CD4-positive, alpha-beta T cell treated with Interleukin-4 for 1 hour (primary cell): ENCODE results near the gene ST8SIA5.

ENCODE experiments used
- DNase-seq, 2 donors: peaks; one replicate each; pipeline ENCODE4 v3.0.0-alpha.2; 2020 to 2022

The ST8SIA5 gene

DNA sequence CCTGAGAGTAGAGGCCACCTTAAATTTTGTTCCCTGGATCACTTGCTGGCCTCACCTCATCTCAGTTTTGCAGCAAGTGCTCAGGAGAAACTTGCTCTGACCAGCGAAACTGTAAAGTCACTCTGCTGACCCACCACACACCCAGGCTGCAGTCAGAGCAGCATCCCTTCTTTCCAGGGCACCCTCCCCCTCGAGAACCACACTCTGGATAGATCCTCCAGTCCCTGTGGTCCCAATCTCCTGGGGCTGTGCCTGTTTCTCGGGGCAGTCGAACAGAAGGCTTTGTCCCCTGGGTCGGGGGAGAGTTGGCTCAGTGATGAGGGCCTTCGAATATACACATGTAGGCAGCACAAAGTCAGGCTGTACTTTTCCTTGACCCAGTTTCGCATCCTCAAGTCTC, 18.4 kb downstream of the ST8SIA5 start:
- DNase-seq, result no peak

GRCh38 chr18:46736736-46737135, 20.1 kb downstream of the ST8SIA5 start:
- no peak for DNase-seq

- no peak for DNase-seq
Observed at GRCh38 chr18:46736135-46736534, 20.7 kb downstream of the ST8SIA5 start.

DNA sequence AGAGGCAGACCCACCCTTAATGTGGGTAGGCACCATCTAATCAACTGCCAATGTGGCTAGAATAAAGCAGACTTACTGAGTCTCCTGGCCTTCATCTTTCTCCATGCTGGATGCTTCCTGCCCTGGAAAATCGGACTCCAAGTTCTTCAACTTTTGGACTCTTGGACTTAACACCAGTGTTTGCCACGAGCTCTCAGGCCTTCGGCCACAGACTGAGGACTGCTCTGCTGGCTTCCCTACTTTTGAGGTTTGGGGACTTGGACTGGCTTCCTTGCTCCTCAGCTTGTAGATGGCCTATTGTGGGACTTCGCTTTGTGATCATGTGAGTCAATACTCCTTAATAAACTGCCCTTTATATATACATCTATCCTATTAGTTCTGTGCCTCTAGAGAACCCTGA, 21.9 kb downstream of the ST8SIA5 start:
- no peak for DNase-seq

DNA sequence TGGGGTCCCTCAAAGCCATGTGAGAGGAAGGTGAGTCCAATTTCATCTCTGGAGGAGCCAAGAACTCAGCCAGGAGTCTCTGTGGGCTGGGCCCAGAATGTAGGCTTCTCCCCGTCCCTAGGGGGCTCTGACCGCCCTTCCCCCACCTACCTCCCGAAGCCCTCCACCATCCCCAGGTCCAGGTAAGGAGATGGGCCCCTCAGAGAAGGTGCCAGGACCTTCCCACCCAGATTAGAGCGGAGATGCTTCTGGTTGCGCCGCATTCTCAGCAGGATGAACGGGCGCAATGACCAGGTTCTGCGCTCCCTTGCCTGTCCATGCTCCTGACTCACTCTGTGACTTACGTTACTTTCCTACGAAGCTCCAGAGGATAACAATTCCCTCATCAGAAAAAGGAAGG, 23.0 kb downstream of the ST8SIA5 start:
- DNase-seq, result no peak

DNA sequence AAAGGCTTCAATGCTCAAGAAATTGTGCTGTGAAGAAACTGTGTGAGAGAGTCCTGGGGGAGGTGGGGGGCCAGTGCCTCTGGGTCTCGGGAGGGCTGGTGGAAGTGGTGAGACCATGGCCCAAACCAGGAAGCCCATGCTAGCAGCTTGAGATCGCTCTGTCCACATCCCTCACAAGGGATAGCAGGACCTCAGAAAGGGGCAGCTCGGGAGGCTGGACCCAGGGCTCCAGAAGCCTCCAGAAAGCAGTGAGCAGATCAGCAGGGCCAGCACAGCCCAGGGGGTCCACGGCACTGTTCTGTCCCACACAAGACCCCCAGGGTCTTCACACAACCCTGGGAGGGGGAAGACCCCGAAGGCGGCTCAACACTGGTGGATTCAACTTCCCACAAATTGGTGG, 24.1 kb downstream of the ST8SIA5 start:
- DNase-seq, result no peak

GRCh38 chr18:46732201-46732600, 24.7 kb downstream of the ST8SIA5 start:
- no peak for DNase-seq

DNA sequence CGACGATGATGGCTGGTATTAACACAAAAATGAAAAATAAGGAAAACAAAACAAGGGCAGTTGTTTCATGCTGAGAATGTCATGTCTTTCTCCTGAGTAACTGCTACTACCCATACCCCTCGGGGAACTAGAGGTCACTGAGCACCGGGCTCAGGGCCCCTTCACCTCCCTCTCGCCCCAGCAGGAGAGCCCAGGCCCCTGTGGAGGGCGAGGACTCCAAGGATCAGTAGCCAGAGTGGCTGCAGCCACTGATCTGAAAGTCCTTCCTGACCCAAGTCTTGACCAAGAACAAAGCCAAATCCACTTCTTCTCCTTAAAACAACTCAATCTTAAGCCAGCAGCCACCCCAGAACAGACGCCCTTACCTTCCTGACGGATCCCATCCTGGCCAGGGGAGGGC, 25.5 kb downstream of the ST8SIA5 start:
- no peak for DNase-seq

GRCh38 chr18:46728219-46728930, 28.5 kb downstream of the ST8SIA5 start:
- no peak for DNase-seq

DNA sequence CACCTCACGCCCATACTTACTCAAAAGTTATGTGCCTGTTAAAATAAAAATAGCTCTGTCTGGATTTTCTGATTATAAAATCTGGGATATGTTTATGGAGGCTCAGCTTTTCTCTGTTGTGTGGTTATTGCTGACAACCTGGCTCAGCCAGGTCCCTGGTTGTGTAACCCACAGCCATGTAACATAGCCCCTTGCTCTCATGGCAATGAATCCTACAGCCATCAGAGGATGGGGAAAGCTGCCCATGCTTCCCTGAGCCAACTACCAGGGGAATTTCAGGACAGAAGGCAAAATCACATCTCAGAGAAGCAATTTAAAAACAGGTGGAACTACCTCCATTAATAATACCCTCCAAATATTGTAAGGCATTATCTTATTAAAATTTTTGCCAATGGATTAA, 29.7 kb downstream of the ST8SIA5 start:
- DNase-seq, result no peak

DNA sequence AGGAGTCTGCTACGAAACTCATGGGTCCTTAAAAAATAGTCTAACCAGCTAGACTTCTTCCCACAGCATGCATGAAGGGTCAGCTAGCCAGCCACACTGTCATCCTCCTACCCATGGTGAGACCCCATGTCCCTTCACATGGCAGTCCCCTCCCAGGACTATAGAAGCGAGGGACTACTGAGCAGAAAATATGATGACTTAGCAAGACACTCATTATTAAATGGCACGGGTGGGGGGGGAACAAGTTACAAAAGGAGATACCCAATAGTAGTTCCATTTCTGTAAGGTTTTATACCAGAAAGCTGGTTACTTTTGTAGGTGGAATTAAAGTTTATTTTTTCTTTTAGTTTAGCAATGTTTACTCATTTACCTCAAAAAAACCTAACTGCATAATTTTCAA, 31.5 kb downstream of the ST8SIA5 start:
- DNase-seq, result no peak

- no peak for DNase-seq
Observed at GRCh38 chr18:46723856-46724415, 32.9 kb downstream of the ST8SIA5 start.

DNA sequence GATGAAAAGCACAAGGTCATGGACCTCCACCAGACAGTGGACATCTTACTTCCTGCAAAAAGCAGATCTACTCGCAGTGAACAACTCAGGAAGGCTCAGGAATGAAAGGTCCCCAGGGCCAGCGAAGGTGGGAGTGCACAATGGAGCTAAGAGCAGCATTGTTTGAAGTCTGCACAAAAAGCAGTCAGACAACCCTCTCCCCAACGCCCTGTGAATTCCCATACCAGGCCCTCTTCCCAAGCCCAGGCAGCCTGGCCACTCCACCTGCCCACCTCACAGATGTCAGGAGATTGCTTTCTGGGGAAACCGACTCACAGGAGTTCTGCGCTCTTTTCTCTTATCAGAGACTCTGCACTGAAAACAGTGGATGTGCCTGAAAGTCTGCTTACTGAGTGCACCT, 34.8 kb downstream of the ST8SIA5 start:
- DNase-seq, result no peak

GRCh38 chr18:46721331-46721730, 35.5 kb downstream of the ST8SIA5 start:
- no peak for DNase-seq

DNA sequence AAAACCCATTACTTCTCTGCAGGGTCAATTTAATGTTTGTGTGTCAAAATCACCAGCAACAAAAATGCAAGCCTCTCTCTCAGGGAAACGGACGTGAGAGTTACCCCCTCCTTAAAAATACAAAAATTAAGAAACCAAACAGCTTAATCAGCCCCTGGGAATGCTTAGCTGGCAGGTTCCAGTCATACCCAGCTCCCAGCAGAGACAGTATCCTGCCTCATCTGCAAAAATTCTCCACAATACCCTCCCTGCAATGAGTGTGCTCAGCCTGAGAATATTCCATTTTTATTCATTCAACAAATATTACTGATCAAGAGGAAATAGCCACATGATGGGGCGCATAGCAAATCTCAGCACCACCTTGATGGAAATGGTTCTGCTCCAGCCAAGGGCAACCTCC, 36.3 kb downstream of the ST8SIA5 start:
- DNase-seq, result no peak

GRCh38 chr18:46720092-46720491, 36.8 kb downstream of the ST8SIA5 start:
- DNase-seq, result no peak

- DNase-seq, result no peak
Observed at GRCh38 chr18:46719388-46719787, 37.5 kb downstream of the ST8SIA5 start.

DNA sequence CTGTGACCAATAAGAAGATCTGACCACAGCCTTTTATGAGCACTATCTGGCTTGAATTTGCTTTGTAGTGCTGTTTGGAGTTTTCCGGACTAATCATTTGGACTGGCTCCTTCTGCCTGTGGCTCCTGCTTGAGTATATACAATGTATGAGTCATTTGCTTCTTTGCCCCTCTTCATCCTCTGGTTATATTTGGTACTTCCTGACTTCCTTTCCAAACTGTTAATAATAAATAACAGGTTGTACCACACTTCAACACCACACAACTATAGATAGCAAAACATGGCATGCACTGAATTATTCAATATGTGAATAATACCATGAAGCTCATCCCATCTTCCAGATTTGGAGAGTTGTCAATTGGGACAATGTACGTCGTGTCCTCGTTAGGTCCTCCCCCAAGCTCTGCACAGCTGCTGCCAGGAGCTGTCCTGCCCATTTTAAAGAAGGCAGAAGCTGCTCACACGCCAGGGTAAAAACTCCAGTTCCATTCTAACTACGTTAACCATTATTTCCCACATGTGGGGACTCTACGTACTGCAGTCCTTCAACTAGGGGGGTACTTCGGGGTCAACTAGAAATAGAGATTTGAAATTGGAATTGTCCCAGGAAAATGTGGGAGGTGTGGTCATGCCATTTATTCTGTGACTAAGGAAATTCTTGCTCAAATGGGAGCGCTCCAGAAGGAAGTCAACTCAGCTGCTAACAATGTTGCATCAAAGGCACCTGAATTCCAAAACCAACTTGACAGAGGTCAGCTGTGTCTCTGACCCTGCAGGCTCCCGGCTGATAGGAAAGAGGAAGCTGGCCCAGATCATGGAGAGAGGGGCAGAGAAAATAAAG, 38.1 kb downstream of the ST8SIA5 start:
- DNase-seq, result no peak

GRCh38 chr18:46716827-46717226, 40.0 kb downstream of the ST8SIA5 start:
- no peak for DNase-seq

- no peak for DNase-seq
Observed at GRCh38 chr18:46716336-46716735, 40.5 kb downstream of the ST8SIA5 start.

GRCh38 chr18:46715062-46715461, 41.8 kb downstream of the ST8SIA5 start:
- DNase-seq, result no peak

GRCh38 chr18:46712406-46712805, 44.4 kb downstream of the ST8SIA5 start:
- DNase-seq, result no peak

DNA sequence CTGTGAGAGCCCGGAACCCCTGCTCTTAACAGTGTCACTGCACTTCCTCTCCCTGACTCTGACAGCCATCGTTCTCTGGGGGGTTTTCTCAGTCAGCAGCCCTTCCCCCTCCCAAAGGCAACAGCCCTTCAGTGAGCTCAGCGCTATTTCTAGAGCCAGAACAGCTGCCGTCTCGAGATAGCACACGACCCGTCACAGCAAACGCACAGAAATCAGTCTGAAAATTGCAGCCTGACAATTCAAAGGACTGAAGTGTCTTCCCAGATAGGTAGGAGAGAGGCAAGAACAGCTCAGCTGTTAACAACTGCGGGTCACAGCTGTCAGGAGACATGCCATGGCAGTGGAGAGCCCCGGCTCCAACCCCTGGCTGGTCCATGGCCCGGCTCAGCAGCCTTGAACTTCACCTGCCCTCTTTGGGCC, 45.4 kb downstream of the ST8SIA5 start:
- DNase-seq, result no peak

- DNase-seq, result no peak
Observed at GRCh38 chr18:46706968-46707367, 49.9 kb downstream of the ST8SIA5 start.
